ENCODE measurements around the gene F3. TPM values are rescaled to one million over a fixed set of nuclear protein-coding genes. Genes with fewer than 3 reads are reported as not detected.
"Not testable (repeated sequence)": the region's sequence is repeated elsewhere in the genome, so short reads cannot be mapped to it uniquely, and the experiment has no call there.

The F3 gene
- total RNA-seq (2014; rRNA removed; shearing (Covaris generic); ENCODE audit: low replicate concordance), result 0.40 TPM in 1 of 2 replicates, not detected in the other

GRCh38 chr1:94541246-94542087 lies at the start of gene F3:
Gene F3 (minus strand): TSS chr1:94541759. CDS start chr1:94541636, 123 bp downstream.
- Histone ChIP-seq H3K9me3 (no peaks in the 10 kb centered on the region), H3K36me3 (no peaks in the 10 kb centered on the region), H3K27me3 (no peaks in the 10 kb centered on the region), H3K4me3 (peak within 1 kb of the TSS; percentile 49)
- DNase-seq, result peak; percentile 86

GRCh38 chr1:94590203-94591137 lies 48.9 kb upstream of the F3 start:
- DNase-seq, result no peak
- Histone ChIP-seq H3K36me3 (no peaks in the 10 kb centered on the region), H3K27me3 (no peaks in the 10 kb centered on the region; the same call in 1 of the 2 replicates), H3K4me3 (no peak overlapping the region), H3K9me3 (no peaks in the 10 kb centered on the region)

- Histone ChIP-seq H3K27me3 (no peaks in the 10 kb centered on the region; the same call in 1 of the 2 replicates), H3K36me3 (no peaks in the 10 kb centered on the region), H3K9me3 (no peaks in the 10 kb centered on the region), H3K4me3 (no peak overlapping the region)
- DNase-seq, result no peak
Measured at GRCh38 chr1:94589728-94590127, 48.2 kb upstream of the F3 start.

GRCh38 chr1:94582565-94582964 lies 41.0 kb upstream of the F3 start:
- Histone ChIP-seq H3K36me3 (no peaks in the 10 kb centered on the region; the same call in 1 of the 2 replicates), H3K4me3 (no peak overlapping the region), H3K9me3 (peaks cover 12% of the 10 kb centered on the region), H3K27me3 (no peaks in the 10 kb centered on the region; the same call in 1 of the 2 replicates)
- DNase-seq, result no peak

- H3K4me3 ChIP-seq, result no peak overlapping the region
- no peaks in the 10 kb centered on the region for H3K27me3 ChIP-seq
- H3K36me3 ChIP-seq, result no peaks in the 10 kb centered on the region; the same call in 1 of the 2 replicates
- DNase-seq, result no peak
- peaks cover 16% of the 10 kb centered on the region for H3K9me3 ChIP-seq
Measured at GRCh38 chr1:94580367-94581115, 39.0 kb upstream of the F3 start.

- H3K27me3 ChIP-seq, result no peaks in the 10 kb centered on the region
- H3K4me3 ChIP-seq, result no peak overlapping the region
- H3K9me3 ChIP-seq, result peaks cover 16% of the 10 kb centered on the region
Measured at GRCh38 chr1:94579876-94580294, 38.3 kb upstream of the F3 start.

GRCh38 chr1:94578856-94579255 lies 37.3 kb upstream of the F3 start:
- Histone ChIP-seq H3K4me3 (no peak overlapping the region), H3K27me3 (no peaks in the 10 kb centered on the region), H3K36me3 (no peaks in the 10 kb centered on the region; the same call in 1 of the 2 replicates), H3K9me3 (peaks cover 16% of the 10 kb centered on the region)
- peak; percentile 37 for DNase-seq

More at GRCh38 chr1:94579876-94580294, 38.3 kb upstream of the F3 start:
- peak; percentile 89 for DNase-seq
- H3K36me3 ChIP-seq, result no peaks in the 10 kb centered on the region; the same call in 1 of the 2 replicates

- H3K27me3 ChIP-seq, H3K4me3 ChIP-seq, H3K36me3 ChIP-seq, DNase-seq: not testable (repeated sequence)
- peaks cover 26% of the 10 kb centered on the region for H3K9me3 ChIP-seq
Measured at GRCh38 chr1:94573917-94574316, 32.4 kb upstream of the F3 start.

GRCh38 chr1:94572780-94573179 lies 31.2 kb upstream of the F3 start:
- Histone ChIP-seq H3K4me3 (no peak overlapping the region), H3K36me3 (no peaks in the 10 kb centered on the region), H3K27me3 (no peaks in the 10 kb centered on the region), H3K9me3 (peaks cover 19% of the 10 kb centered on the region)
- no peak for DNase-seq

GRCh38 chr1:94570965-94571364 lies 29.4 kb upstream of the F3 start:
- not testable (repeated sequence) for H3K4me3 ChIP-seq, H3K36me3 ChIP-seq, H3K27me3 ChIP-seq, DNase-seq
- H3K9me3 ChIP-seq, result peaks cover 13% of the 10 kb centered on the region

- H3K4me3 ChIP-seq, H3K36me3 ChIP-seq, H3K27me3 ChIP-seq, DNase-seq: not testable (repeated sequence)
- peaks cover 13% of the 10 kb centered on the region for H3K9me3 ChIP-seq
Measured at GRCh38 chr1:94568806-94569205, 27.2 kb upstream of the F3 start.

GRCh38 chr1:94567975-94568607 lies 26.5 kb upstream of the F3 start:
- H3K27me3 ChIP-seq, H3K36me3 ChIP-seq, H3K9me3 ChIP-seq, H3K4me3 ChIP-seq, DNase-seq: not testable (repeated sequence)

GRCh38 chr1:94566436-94566835 lies 24.9 kb upstream of the F3 start:
- DNase-seq, H3K9me3 ChIP-seq, H3K4me3 ChIP-seq, H3K27me3 ChIP-seq, H3K36me3 ChIP-seq: not testable (repeated sequence)

GRCh38 chr1:94565901-94566300 lies 24.3 kb upstream of the F3 start:
- H3K9me3 ChIP-seq, result 0 out of 2 replicates have a peak, but pooled peaks cover 3% of the 10 kb centered on the region

GRCh38 chr1:94562519-94563260 lies 21.1 kb upstream of the F3 start:
- no peak for DNase-seq
- no peaks in the 10 kb centered on the region for H3K27me3 ChIP-seq
- no peaks in the 10 kb centered on the region for H3K9me3 ChIP-seq
- no peak overlapping the region for H3K4me3 ChIP-seq
- H3K36me3 ChIP-seq, result no peaks in the 10 kb centered on the region

More at GRCh38 chr1:94565901-94566300, 24.3 kb upstream of the F3 start:
- DNase-seq, result no peak
- Histone ChIP-seq H3K36me3 (no peaks in the 10 kb centered on the region), H3K4me3 (no peak overlapping the region), H3K27me3 (no peaks in the 10 kb centered on the region)
